RWPE2 (cell line): ENCODE data around the gene ALDH1L1.
A peak's percentile ranks its signal among the peaks of the same experiment; 100 is the strongest.

ENCODE experiments used
- ATAC-seq: fragments of 200-7000 bp; cut with Tn5 transposase; 3 replicates; pipeline ENCODE4 v1.9.1; 2021; ENCODE audit warnings: low read depth
- DNase-seq: peaks from one replicate; pipeline ENCODE4 v3.0.0-alpha.2; 2020; ENCODE audit warnings: low spot score
- H3K27ac ChIP-seq: fragments of 450-650 bp; 2 replicates; pipeline ENCODE4 v1.5.1; 2017; ENCODE audit warnings: mild to moderate bottlenecking; ENCODE audit not compliant: poor library complexity, severe bottlenecking
- H3K27me3 ChIP-seq: fragments of 250-450 bp; sonication (Bioruptor Pico); 2 replicates; pipeline ENCODE4 v1.5.1; 2021; ENCODE audit warnings: mild to moderate bottlenecking, moderate library complexity; ENCODE audit not compliant: insufficient read depth, poor library complexity, severe bottlenecking
- H3K36me3 ChIP-seq: fragments of 250-450 bp; sonication (Bioruptor Pico); 2 replicates; pipeline ENCODE4 v1.5.1; 2020; ENCODE audit warnings: low read depth, mild to moderate bottlenecking, moderate library complexity
- H3K4me1 ChIP-seq: fragments of 250-450 bp; sonication (Bioruptor Pico); 2 replicates; pipeline ENCODE4 v1.5.1; 2021; ENCODE audit warnings: mild to moderate bottlenecking, moderate library complexity; ENCODE audit not compliant: insufficient read depth, poor library complexity, severe bottlenecking
- H3K4me3 ChIP-seq: fragments of 250-450 bp; sonication (Bioruptor Pico); 2 replicates; pipeline ENCODE4 v1.5.1; 2021; ENCODE audit warnings: mild to moderate bottlenecking, moderate library complexity; ENCODE audit not compliant: severe bottlenecking
- H3K9me3 ChIP-seq: fragments of 250-450 bp; sonication (Bioruptor Pico); 2 replicates; pipeline ENCODE4 v1.5.1; 2021; ENCODE audit warnings: mild to moderate bottlenecking, moderate library complexity; ENCODE audit not compliant: severe bottlenecking
- CTCF ChIP-seq: fragments of 450-650 bp; IDR thresholded peaks from one replicate; pipeline ENCODE4 v1.5.1; 2017; ENCODE audit warnings: mild to moderate bottlenecking, moderate library complexity; ENCODE audit not compliant: poor library complexity, severe bottlenecking

The ALDH1L1 gene

GRCh38 chr3:126133606-126134005 lies 46.8 kb downstream of the ALDH1L1 start:
- no peaks in the 10 kb centered on the region for H3K36me3 ChIP-seq
- DNase-seq (no peak), ATAC-seq (no peak)
- H3K9me3 ChIP-seq, result no peaks in the 10 kb centered on the region
- no peak for TF ChIP-seq CTCF
- H3K4me3 ChIP-seq, result no peak overlapping the region
- no peaks in the 10 kb centered on the region for H3K27me3 ChIP-seq
- H3K4me1 ChIP-seq, result no peaks in the 10 kb centered on the region
- H3K27ac ChIP-seq, result no peak overlapping the region

GRCh38 chr3:126132751-126133511 lies 47.5 kb downstream of the ALDH1L1 start:
- no peaks in the 10 kb centered on the region for H3K4me1 ChIP-seq
- H3K9me3 ChIP-seq, result no peaks in the 10 kb centered on the region
- ATAC-seq (no peak), DNase-seq (no peak)
- no peaks in the 10 kb centered on the region for H3K27me3 ChIP-seq
- H3K4me3 ChIP-seq, result no peak overlapping the region
- no peak overlapping the region for H3K27ac ChIP-seq
- peak; percentile 27 for TF ChIP-seq CTCF
- no peaks in the 10 kb centered on the region for H3K36me3 ChIP-seq

GRCh38 chr3:126131881-126132750 lies 48.3 kb downstream of the ALDH1L1 start:
- no peaks in the 10 kb centered on the region for H3K27me3 ChIP-seq
- H3K36me3 ChIP-seq, result no peaks in the 10 kb centered on the region
- DNase-seq, result no peak

GRCh38 chr3:126130981-126131745 lies 49.2 kb downstream of the ALDH1L1 start:
- Histone ChIP-seq H3K36me3 (no peaks in the 10 kb centered on the region), H3K4me1 (no peaks in the 10 kb centered on the region), H3K27ac (no peak overlapping the region), H3K4me3 (no peak overlapping the region), H3K27me3 (no peaks in the 10 kb centered on the region), H3K9me3 (no peaks in the 10 kb centered on the region)
- ATAC-seq (no peak), DNase-seq (peak; percentile 40)
- no peak for TF ChIP-seq CTCF

More at GRCh38 chr3:126131881-126132750, 48.3 kb downstream of the ALDH1L1 start:
- no peaks in the 10 kb centered on the region for H3K9me3 ChIP-seq
- ATAC-seq, result no peak
- H3K4me1 ChIP-seq, result no peaks in the 10 kb centered on the region
- no peak overlapping the region for H3K4me3 ChIP-seq
- H3K27ac ChIP-seq, result no peak overlapping the region
- TF ChIP-seq CTCF, result no peak
